Body of pancreas (tissue), 4 donors: ENCODE measurements around the gene SMAD5. TPM values are rescaled to one million over a fixed set of nuclear protein-coding genes. Genes with fewer than 3 reads are reported as not detected.

Experiments
- ATAC-seq: fragments of 150-250 bp; one replicate; pipeline ENCODE4 v1.9.1; 2016
- DNase-seq, 4 donors: peaks; one replicate each; pipeline ENCODE4 v3.0.0-alpha.2; 2019
- H3K27ac ChIP-seq, 4 donors: fragments of 200-600 bp; sonication (generic); 1 replicate in 3 of 4; 2 replicates in 1 of 4; pipeline versions ENCODE4 v1.5.1 to v1.6.1; 2016 to 2019; ENCODE audit warnings: mild to moderate bottlenecking in 1 of 4, mixed read lengths in 1 of 4, moderate library complexity in 1 of 4
- H3K27me3 ChIP-seq, 2 donors: fragments of 200-600 bp; sonication (generic); one replicate each; pipeline ENCODE4 v1.6.0; 2016; ENCODE audit warnings: mild to moderate bottlenecking in 1 of 2
- H3K36me3 ChIP-seq, 2 donors: fragments of 200-600 bp; sonication (generic); replicated peaks in 1 of 2; 2 replicates each; pipeline ENCODE4 v1.5.1; 2016; ENCODE audit warnings: low read depth in 2 of 2; ENCODE audit not compliant: insufficient read depth in 1 of 2
- H3K4me1 ChIP-seq: fragments of 200-600 bp; sonication (generic); one replicate; pipeline ENCODE4 v1.6.0; 2016
- H3K4me3 ChIP-seq, 2 donors: fragments of 200-600 bp; sonication (generic); 1 replicate in 1 of 2; 2 replicates in 1 of 2; pipeline ENCODE4 v1.5.1; 2016 to 2019
- H3K9me3 ChIP-seq, 3 donors: fragments of 200-600 bp; sonication (generic); 1 replicate in 2 of 3; 2 replicates in 1 of 3; pipeline ENCODE4 v1.5.1; 2016
- POLR2A ChIP-seq, 3 donors: fragments of 450-650 bp; IDR thresholded peaks; one replicate each; pipeline ENCODE4 v1.6.1; 2016; ENCODE audit warnings: antibody characterized with exemption in 3 of 3, mild to moderate bottlenecking in 2 of 3
- whole genome bisulfite sequencing, 2 donors: methylation state at CpG; one replicate each; pipeline ENCODE4 v1.1.5; 2017; 5-methylcytosine and 5-hydroxymethylcytosine counted together
- intact Hi-C: fragments of 100-400 bp; cut with DNase I; formaldehyde crosslinking; loops from one replicate; pipeline ENCODE4 v1.15.1; 2023
- total RNA-seq, 2 donors: library from RNA; depleted of rRNA; stranded (reverse); fragments of >200 nt; gene quantifications; one replicate each; pipeline ENCODE4 v1.1.0, GENCODE V29; 2016
- TF ChIP-seq, protein P1 (sequence below), 7 experiments: fragments of 450-650 bp in 4 of 7; fragments of 200-600 bp in 3 of 7; sonication (generic) in 3 of 7; IDR thresholded peaks; one replicate each; pipeline ENCODE4 v1.5.1; 2016 to 2019; ENCODE audit warnings: antibody characterized with exemption in 7 of 7

Gene SMAD5
- total RNA-seq, 2 donors from 2014 or later: 24.1 to 35.0 TPM

DNA sequence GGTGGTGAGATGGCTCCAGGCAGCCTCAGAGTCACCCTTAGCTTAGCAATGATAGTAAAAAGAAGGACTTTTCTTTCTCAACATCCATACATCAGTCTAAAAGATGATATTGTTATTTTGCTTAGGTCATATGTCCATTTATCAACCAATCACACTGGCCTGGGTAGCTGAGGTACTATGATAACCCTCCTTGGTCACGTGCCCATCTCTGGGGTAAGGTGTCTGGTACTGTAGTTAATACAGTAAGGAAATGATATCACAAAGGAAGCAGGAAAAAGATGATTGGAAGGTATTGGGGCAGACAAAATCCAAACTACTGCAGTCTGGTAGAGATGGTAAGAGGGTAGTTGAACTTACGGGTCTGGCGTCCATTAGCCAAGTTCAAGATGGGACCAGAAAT is 5.1 kb upstream of the SMAD5 start:
- ATAC-seq (no peak), DNase-seq (no peak)
- no peak overlapping the region for H3K4me3 ChIP-seq
- H3K4me1 ChIP-seq: peaks cover 18% of the 10 kb centered on the region
- intact Hi-C loops: no loop called here
- H3K36me3 ChIP-seq: no peaks in the 10 kb centered on the region
- H3K9me3 ChIP-seq: no peaks in the 10 kb centered on the region
- WGBS, 2 donors: 88 to 89% methylated on average over 3 of the region's 3 CpGs
- TF ChIP-seq POLR2A (IDR thresholded peaks at IDR 0.05): no peak
- no peaks in the 10 kb centered on the region for H3K27me3 ChIP-seq
- no peak overlapping the region for H3K27ac ChIP-seq

DNA sequence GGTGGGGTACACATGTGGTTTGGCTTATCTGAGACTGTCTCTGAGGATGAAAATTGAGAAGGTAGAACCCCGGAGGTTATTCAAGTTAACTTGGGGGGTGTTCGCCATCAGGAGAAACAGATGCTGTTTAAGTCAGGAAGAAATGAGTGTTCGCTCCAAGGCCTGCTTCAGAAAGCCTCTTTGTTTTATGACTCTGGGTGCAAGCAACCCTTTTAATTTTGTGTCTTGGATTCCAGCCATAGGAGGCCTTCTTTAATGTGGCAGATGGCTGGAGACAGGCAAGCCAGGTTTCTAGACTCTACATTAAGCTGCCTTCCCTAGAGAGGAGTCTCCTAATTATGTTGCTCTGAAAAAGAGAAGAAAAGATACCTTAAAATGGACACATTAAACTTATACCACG is 4.2 kb upstream of the SMAD5 start:
- no peak overlapping the region for H3K4me3 ChIP-seq
- WGBS, 2 donors: 79 to 81% methylated on average over 4 of the region's 4 CpGs
- intact Hi-C loops: no loop called here

DNA sequence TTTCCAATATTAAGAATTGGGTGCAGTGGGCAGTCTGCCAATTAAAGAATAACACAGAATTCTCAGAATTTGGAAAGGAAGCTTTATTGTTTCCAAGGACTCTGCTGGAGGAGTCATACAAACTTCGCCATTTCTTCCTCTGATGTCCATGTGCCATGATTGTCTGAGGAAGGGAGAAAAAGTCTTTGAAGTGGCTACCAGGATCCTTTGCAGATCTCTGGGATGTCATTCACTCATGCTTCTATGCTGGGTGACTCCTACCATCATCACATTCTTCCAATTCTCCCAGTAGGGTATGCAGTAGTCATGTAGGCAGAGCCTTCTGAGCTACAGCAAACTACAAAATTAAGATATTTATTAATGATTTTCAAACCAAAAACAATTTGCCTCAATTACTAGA is 3.2 kb upstream of the SMAD5 start:
- no peak overlapping the region for H3K27ac ChIP-seq
- no peaks in the 10 kb centered on the region for H3K27me3 ChIP-seq
- no peak for ATAC-seq
- H3K4me3 ChIP-seq: no peak overlapping the region
- DNase-seq: no peak
- H3K9me3 ChIP-seq: no peaks in the 10 kb centered on the region
- intact Hi-C loops: no loop called here
- no peaks in the 10 kb centered on the region for H3K36me3 ChIP-seq
- TF ChIP-seq POLR2A (IDR thresholded peaks at IDR 0.05): no peak
- TF ChIP-seq, protein P1, sequence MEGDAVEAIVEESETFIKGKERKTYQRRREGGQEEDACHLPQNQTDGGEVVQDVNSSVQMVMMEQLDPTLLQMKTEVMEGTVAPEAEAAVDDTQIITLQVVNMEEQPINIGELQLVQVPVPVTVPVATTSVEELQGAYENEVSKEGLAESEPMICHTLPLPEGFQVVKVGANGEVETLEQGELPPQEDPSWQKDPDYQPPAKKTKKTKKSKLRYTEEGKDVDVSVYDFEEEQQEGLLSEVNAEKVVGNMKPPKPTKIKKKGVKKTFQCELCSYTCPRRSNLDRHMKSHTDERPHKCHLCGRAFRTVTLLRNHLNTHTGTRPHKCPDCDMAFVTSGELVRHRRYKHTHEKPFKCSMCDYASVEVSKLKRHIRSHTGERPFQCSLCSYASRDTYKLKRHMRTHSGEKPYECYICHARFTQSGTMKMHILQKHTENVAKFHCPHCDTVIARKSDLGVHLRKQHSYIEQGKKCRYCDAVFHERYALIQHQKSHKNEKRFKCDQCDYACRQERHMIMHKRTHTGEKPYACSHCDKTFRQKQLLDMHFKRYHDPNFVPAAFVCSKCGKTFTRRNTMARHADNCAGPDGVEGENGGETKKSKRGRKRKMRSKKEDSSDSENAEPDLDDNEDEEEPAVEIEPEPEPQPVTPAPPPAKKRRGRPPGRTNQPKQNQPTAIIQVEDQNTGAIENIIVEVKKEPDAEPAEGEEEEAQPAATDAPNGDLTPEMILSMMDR (IDR thresholded peaks at IDR 0.05): no peak
- WGBS, 2 donors: 88 to 90% methylated on average over 1 of the region's 1 CpG
- peaks cover 15% of the 10 kb centered on the region for H3K4me1 ChIP-seq

More for the DNA sequence above, 4.2 kb upstream of the SMAD5 start:
- Histone ChIP-seq H3K4me1 (peaks cover 11% of the 10 kb centered on the region), H3K27me3 (no peaks in the 10 kb centered on the region), H3K9me3 (no peaks in the 10 kb centered on the region), H3K36me3 (no peaks in the 10 kb centered on the region), H3K27ac (no peak overlapping the region)
- no peak for DNase-seq
- TF ChIP-seq, protein P1 (IDR thresholded peaks at IDR 0.05): no peak
- TF ChIP-seq POLR2A (IDR thresholded peaks at IDR 0.05): no peak
- ATAC-seq: no peak

DNA sequence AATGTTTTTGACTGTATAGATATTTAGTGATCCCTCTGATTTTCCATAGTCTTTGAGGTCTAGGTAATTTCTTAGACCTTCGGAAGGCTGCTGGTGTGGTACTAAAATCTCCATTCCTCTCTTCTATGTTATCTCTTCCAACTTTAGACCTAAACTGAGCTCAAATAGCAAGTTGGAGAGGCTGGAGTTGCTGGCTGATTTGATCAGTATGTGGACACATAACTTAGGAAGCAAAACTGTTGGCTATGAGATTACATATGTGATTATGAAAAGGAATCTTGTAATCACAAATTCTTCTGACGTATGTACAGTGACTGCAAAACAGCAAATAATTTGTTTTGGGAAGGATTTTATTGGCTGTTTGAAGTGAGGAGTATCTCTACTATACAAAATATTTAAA is 2.1 kb upstream of the SMAD5 start:
- peaks cover 24% of the 10 kb centered on the region for H3K4me1 ChIP-seq
- H3K27ac ChIP-seq: no peak overlapping the region
- H3K36me3 ChIP-seq: no peaks in the 10 kb centered on the region
- no peak overlapping the region for H3K4me3 ChIP-seq
- 83 to 85% methylated on average over 2 of the region's 2 CpGs for WGBS, 2 donors
- TF ChIP-seq, protein P1 (IDR thresholded peaks at IDR 0.05): no peak
- no peak for TF ChIP-seq POLR2A (IDR thresholded peaks at IDR 0.05)
- H3K27me3 ChIP-seq: no peaks in the 10 kb centered on the region
- no peaks in the 10 kb centered on the region for H3K9me3 ChIP-seq
- DNase-seq (no peak), ATAC-seq (no peak)
- intact Hi-C loops: no loop called here

DNA sequence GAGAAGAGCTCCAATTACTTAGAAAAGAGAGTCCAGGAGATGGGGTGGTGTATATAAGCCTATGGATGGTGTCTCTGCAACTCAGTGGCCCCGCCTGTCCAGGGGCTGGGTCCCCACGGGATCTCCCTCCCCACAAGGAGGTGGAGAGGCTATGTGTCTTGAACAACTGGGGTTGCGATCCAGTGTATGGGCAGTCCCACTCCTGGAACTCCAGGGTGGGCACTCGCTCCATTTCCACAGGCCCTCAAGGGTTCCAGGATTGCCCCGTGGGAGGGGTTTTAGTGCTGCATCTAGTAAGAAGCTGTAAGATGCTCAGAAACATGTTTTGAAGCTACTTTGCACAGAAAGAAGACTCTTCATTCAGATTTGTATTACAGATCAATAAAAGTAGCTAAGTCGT is 558 bp upstream of the SMAD5 start:
- Histone ChIP-seq H3K4me3 (no peak overlapping the region), H3K27me3 (no peaks in the 10 kb centered on the region), H3K4me1 (peaks cover 38% of the 10 kb centered on the region), H3K27ac (peak overlapping the region; percentile 92 to 99 (median 97)), H3K36me3 (no peaks in the 10 kb centered on the region), H3K9me3 (no peaks in the 10 kb centered on the region)
- TF ChIP-seq, protein P1 (IDR thresholded peaks at IDR 0.05): no peak
- no peak for TF ChIP-seq POLR2A (IDR thresholded peaks at IDR 0.05)
- DNase-seq (peak in 2 of 4 donors; percentile 18 to 29), ATAC-seq (no peak)
- WGBS, 2 donors: 30 to 33% methylated on average over 6 of the region's 6 CpGs
- intact Hi-C loops: no loop called here
